Measurements from ENCODE around the gene ANG.
"Not testable (repeated sequence)": the region's sequence is repeated elsewhere in the genome, so short reads cannot be mapped to it uniquely, and the experiment has no call there.

Gene ANG

DNA sequence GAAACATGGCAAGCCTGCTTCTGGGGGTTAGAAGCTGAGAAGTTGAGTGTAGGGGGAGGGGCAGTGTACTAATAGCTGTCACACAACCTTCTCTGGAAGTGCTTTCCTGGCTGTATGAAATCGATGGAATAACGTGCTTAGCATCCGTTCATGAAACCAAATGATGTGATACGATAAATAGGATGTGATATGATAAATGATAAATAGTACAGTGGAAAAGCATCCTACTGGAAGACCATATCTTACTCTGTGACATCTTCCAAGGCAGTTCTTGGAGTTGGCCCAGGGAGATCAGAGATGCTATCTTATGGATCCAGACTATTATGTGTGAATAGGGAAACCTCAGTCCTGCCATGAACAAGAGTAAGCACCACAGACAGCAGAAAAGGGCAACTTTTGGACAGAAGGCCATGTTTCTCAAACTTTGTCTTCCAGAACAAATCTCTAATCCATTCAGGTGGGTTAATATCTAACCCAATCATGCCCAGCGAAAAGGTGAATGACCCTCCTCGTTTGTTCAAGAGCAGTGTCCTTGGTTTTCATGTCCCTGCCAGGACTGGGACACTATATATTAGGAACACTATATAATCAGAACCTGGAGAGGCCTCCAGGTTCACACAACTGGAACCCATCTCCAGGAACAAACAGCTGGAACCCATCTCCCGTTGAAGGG lies at the start of gene ANG:
ANG (plus strand) TSS at position 598 of the 673 bp plus-strand sequence. CDS start 4,801 bp downstream, outside the sequence.
- DNase-seq (ENCODE audit: low read depth in 1 of 2, low spot score in 1 of 2) = no peak

DNA sequence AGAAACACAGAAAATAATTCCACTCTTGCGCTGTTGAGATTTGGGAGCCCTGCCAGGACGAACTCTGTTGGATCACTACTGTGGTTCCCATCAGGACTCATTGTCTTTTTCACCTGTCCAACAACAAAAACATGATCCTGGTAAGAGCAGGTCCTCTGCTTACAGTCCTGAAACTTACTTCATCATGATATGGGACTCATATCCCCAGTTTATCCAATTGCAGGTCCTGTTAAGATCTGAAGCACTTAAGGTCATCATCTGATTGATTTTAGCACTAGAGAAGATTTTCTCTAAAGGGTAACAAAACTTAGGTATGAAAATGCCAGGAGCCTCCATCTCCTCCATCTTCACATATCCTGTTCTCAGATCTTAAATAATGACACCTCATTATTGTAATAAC lies 47.0 kb upstream of the ANG start, which contains the start of gene OR6S1:
OR6S1 (minus strand) TSS at position 101 of the 400 bp plus-strand sequence; CDS start at position 101, 0 bp downstream.
- DNase-seq (ENCODE audit: low read depth in 1 of 2, low spot score in 1 of 2) = no peak

DNA sequence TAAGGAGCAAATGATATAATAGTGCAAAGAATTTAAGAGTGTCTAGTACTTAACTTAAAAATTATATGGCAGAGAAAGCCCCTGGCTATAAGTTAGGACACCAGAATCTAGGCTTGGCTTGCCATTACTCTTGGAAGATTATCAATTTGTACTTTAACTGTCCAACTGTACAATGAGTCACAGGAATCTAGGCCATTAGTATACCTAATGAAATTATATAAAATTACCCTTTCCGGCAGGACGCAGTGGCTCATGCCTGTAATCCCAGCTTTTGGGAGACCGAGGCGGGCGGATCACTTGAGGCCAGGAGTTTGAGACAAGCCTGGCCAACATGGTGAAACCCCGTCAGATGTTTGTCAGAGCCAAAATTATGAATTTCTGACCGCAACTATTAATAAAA lies 46.4 kb upstream of the ANG start:
- DNase-seq (ENCODE audit: low read depth in 1 of 2, low spot score in 1 of 2) = no peak

DNA sequence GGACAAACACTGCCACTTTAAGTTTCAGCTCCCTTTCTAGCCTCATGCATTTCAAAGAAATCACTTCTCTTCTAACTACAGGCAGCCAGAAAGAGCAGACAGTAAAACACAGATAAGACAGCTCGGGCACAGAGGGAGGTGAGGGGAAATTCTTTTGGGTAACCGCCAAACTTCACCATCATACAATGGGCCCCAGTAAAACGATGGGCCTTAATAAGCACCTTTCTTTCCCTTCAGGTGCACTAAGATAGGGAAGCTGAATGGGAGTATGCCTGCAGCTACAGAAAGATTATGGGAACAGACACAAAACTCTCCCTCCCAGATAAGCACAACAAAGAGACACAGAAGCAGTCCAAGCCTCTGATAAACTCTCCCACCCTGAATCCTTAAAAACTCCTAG lies 45.8 kb upstream of the ANG start:
- not testable (repeated sequence) for DNase-seq (ENCODE audit: low read depth in 1 of 2, low spot score in 1 of 2)

DNA sequence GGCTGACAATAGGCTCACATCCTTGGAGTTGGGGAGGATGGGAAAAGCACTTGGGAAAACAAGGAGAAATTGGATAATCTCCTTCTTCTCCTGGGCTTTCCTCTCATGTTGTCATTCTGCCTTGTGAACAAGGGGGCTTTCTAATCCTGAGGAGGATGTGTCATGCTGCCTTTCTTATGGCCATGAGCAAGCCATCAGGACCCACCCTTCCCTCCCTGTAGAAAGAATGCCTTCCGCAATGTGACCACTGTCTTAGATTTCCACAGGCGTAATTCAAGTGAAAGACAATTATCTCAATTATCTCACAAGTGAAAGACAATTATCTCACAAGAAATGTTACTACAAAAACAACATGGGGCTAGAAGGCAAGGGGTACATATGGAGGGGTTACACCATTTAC lies 44.0 kb upstream of the ANG start:
- no peak for DNase-seq (ENCODE audit: low read depth in 1 of 2, low spot score in 1 of 2)

DNA sequence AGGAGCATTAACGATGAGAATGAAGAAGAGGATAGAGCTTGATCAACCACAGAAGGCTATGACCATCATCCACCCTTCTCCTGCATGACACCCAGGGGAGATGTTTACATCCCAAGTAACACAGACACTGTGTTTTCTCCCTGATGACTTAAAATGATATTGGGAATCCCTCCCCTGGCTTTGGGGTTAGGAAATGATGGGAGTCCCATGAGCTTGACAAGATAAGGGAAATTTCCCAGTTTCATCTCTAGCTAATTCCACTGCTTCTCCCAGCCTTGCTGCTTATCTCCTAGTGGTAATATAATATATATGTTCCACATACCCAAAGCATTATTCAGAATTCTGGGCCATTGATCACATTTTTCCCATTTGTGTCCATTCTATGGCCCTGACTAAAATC lies 43.1 kb upstream of the ANG start:
- no peak for DNase-seq (ENCODE audit: low read depth in 1 of 2, low spot score in 1 of 2)

DNA sequence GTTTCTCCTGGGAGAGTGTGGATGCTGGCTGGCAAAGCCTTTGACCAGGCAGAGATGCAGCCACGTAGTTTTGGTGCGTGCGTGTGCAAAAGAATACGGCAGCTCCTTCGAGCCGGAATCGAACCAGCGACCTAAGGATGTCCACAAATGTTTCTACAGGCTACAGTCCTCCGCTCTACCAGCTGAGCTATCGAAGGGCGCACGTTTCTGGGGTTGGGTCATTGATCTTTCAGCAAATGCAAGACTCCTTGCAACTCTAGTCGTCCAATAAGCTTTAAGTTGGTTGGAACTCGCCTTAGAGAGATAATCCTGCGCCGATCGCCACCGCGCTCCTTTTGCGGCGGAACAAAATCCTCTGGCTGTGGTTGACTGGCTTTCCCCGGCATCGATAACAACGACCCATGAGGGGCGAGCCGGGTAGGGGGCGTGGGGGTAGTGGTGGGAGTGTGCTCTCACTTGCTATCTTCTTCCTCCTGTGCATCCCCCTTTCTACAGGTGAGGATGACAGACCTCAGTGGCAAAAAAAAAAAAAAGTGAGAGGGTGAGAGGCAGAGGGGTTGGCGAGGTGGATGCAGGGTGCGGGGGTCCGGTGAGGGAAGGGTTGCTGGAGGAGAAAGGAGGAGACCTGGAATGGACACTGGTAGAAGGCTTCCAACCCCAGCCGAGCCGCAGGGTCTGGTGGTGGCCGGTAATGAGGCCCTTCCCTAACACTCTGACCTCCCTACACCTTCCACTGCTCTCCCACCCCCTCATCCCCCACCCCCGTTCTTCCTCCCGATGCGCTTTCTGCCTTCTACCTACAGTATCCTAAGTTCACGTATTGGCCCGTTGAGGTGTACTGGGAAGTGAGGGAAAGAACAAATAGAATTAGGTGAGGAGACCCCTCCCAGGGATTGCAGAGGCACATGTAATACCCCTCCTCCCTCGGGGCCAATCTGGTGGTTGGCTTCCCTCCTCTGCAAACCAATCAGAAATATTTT lies 35.3 kb upstream of the ANG start:
- DNase-seq (ENCODE audit: low read depth in 1 of 2, low spot score in 1 of 2) = no peak

DNA sequence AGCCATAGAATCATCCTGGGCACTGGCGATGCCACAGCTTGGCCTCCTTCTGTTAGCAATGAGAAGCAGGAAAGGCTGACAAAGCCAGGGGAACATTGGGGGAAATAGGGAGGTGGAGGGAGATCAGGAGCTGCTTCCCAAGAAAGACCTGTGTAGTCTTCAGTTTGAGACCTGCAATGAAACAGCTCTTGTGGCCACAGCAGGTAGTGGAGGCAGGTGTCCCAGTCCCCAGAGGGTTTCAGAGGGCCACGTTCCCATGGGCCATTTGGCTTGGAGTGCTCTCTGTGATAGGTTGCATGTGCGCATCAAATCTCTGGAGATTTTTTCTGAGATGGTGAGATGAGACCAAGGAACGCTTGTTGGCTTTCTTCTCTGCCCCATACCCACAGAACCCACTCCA lies 32.7 kb upstream of the ANG start:
- DNase-seq (ENCODE audit: low read depth in 1 of 2, low spot score in 1 of 2) = no peak

DNA sequence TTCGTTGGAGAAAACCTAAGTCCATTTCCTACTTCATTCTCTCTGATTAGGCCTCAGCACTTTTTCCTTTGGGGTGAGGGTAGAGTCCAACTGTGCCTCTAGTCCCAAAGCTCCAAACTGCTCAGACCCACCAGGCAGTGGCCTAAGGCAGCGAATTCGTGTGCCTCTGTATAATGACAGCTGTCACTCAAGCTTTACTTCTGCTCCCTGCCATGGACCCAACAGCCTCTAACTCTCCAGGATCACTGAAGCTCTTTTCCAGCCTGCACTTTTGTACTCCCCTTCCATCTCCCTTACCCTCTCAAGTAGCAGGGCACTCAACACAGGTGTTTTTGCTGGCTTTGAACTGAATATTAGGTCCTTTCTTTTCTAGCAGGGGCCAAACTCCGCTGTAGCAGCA lies 32.3 kb upstream of the ANG start:
- DNase-seq (ENCODE audit: low read depth in 1 of 2, low spot score in 1 of 2) = no peak

DNA sequence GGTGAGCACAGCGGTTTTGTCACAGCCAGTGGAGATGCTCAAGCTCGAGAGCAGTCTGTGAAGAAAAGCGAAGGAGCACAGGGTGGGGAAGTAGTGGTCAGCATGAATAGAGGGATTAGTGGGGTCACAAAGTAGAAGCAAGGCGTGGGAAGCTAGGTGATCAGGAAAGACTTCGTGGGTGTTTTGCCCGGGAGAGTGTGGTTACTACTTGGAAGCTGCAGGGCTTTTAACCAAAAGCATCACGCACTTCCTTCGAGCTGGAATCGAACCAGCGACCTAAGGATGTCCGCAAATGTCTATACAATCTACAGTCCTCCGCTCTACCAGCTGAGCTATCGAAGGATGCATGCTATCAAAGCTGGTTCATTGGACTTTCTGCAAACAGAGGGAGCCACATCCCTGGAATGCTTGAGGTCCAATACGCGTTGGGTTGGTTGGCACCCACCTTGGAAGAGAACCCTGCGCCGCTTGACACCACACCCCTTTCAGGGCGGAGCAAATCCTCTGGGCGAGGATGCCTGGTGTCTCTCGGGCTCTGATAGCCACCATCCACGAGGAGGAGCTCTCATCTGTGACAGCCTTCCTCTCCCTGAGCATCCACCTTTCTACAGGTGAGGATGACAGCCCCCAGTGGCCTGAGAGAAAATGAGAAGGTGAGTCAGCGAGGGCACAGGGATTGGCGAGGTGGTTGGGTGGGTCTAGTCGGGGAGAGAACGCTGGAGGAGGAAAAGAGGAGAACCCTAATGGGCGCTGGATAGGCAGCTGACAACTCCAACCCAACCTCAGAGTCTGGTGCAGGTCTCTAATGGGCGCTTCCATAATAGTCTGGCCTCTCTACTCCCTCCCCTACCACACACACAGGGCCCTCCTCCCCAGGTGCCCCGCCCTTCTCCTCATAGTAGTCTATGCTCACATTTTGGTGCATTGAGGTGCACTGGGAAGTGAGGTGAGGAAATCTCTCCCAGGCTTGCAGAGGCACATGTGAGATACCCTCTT lies 31.1 kb upstream of the ANG start:
- DNase-seq (ENCODE audit: low read depth in 1 of 2, low spot score in 1 of 2) = no peak

DNA sequence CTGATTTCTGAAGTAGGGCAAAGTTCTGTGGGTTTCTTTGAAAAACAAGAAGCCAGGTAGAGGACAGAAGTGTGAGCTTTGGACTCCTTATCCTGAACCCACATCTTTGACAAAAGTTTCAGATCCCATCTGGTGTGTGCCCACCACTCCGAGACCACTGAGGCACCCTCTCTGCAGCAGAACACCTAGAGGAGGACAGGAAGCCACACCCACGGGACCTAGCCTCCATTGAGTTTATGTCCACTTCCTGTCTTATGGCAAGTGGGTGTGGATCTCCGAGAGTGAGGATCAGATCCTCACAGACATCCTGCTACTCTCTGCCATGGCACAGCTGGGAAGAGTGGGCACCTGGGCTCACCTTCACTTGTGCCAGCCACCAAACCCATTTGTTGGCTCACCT lies 30.3 kb upstream of the ANG start:
- no peak for DNase-seq (ENCODE audit: low read depth in 1 of 2, low spot score in 1 of 2)

DNA sequence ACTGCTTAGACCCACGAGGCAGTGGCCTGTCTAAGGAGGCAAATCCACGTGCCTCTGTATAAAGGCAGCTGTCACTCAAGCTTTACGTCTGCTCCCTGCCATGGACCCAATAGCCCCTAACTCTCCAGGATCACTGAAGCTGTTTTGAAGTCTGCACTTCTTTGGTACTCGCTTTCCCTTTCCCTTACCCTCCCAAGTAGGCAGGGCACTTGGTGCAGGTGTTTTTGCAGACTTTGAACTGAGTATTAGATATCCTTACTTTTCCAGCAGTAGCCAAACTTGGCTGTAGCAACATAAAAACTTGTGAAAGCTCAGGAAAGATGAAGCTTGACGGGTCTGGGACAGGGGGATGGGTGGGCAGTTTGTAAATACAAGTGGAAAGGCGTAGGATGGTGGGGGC lies 29.2 kb upstream of the ANG start:
- DNase-seq (ENCODE audit: low read depth in 1 of 2, low spot score in 1 of 2) = no peak

DNA sequence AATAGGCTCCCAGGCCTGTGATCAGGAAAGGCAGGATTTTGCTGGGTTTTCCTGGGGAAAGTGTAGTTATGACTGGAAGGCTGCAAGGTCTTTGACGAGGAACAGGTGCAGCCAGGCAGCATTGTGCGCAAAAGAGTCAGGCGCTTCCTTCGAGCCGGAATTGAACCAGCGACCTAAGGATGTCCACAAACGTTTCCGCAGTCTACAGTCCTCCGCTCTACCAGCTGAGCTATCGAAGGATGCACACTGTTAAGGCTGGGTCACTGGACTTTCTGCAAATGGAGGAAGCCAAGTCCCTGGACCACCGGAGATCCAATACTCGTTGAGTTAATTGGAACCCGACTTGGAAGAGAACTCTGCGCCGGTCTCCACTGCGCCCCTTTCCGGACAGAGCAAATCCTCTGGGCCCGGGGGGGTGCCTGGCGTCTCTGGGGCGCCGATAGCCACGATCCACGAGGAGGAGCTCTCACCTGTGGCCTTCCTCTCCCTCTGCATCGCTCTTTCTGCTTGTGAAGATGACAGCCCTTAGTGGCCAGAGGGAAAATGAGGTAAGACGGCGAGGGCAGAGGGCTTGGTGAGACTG lies 28.7 kb upstream of the ANG start:
- DNase-seq (ENCODE audit: low read depth in 1 of 2, low spot score in 1 of 2) = no peak

DNA sequence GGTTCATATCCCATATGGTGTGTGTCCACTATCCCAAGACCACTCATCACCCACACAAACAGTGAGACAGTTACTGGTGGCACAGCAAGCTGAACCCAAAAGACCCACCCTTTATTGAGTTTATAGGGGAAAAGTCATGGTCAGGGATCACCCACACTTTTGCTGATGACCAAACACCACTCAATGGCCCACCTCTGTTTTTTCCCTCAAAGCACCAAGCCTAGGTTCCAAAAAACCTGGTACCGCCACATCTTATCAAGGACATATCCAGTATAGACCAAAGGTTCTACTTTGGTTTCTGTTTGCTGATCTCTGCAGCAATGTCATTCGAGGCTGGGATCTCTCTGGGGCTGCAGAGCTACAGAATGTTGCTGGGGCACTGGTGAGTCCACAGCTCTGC lies 27.4 kb upstream of the ANG start:
- DNase-seq (ENCODE audit: low read depth in 1 of 2, low spot score in 1 of 2) = no peak

DNA sequence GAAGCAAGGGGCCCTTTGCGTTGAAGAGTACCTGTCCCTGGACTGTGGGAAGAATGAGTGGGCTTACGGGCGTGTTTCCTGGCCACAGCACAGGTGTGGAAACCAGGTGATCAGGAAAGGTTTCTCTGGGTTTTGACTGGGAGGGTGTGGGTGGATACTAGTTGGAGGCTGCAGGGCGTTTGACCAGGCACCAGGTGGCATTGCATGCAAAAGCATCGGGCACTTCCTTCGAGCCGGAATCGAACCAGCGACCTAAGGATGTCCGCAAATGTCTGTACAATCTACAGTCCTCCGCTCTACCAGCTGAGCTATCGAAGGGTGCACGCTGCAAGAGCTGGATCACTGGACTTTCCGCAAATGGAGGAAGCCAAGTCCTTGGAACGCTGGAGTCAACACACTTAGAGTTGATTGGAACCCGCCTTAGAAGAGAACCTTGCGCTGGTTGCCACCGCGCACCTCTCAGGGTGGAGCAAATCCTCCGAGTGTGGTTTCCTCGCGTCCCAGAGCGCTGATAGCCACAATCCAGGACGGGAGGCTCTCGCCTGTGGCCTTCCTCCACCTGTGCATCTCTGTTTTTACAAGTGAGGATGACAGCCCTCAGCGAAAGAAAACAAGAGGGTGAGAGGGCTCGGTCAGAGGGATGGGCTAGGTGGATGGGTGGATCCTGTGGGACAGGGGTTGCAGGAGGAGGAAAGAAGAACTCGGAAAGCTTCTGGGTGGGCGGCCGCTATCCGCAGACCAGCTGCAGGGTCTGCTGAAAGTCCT lies 25.4 kb upstream of the ANG start:
- DNase-seq (ENCODE audit: low read depth in 1 of 2, low spot score in 1 of 2) = peak; percentile 51 to 59

DNA sequence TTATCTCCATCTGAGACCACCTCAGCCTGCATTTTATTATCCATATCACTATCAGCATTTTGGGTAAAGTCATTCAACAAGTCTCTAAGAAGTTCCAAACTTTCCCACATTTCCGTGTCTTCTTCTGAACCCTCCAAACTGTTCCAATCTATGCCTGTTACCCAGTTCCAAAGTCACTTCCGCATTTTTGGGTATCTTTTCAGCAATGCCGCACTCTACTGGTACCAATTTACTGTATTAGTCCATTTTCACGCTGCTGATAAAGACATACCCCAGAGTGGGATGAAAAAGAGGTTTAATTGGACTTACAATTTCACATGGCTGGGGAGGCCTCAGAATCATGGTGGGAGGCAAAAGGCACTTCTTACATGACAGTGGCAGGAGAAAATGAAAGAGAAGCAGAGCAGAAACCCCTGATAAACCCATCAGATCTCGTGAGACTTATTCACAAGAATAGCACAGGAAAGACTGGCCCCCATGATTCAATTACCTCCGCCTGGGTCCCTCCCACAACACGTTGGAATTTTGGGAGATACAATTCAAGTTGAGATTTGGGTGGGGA lies 22.1 kb upstream of the ANG start:
- not testable (repeated sequence) for DNase-seq (ENCODE audit: low read depth in 1 of 2, low spot score in 1 of 2)

DNA sequence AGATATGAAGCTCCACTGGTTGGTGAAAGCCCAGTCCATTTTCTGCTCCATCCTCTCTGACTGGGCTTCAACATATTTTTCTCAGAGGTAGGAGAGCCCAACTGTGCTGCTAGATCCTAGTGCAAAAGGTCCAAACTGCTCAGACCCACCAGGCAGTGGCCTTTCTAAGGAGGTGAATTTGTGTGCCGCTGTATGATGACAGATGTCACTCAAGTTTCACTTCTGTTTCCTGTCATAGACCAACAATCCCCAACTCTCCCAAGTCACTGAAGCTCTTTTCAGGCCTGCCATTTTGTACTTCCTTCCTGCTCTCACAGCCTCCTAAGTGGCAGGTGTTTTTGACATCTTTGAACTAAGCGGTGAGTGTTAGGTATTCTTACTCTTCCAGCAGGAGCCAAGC lies 20.6 kb upstream of the ANG start:
- no peak for DNase-seq (ENCODE audit: low read depth in 1 of 2, low spot score in 1 of 2)

DNA sequence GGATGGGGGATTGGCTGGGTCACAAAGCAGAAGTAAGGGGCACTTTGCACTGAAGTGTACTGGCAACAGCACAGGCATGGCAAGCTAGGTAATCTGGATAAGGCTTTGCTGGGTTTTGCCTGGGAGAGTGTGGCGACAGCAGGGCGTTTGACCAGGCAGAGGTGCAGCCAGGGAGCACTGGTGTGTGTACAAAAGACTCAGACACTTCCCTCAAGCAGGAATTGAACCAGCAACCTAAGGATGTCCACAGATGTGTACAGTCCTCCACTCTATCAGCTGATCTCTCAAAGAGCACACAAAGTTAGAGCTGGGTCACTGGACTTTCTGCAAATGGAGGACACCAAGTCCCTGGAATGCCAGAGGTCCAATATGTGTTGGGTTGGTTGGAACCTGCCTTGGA lies 19.6 kb upstream of the ANG start:
- DNase-seq (ENCODE audit: low read depth in 1 of 2, low spot score in 1 of 2) = no peak

DNA sequence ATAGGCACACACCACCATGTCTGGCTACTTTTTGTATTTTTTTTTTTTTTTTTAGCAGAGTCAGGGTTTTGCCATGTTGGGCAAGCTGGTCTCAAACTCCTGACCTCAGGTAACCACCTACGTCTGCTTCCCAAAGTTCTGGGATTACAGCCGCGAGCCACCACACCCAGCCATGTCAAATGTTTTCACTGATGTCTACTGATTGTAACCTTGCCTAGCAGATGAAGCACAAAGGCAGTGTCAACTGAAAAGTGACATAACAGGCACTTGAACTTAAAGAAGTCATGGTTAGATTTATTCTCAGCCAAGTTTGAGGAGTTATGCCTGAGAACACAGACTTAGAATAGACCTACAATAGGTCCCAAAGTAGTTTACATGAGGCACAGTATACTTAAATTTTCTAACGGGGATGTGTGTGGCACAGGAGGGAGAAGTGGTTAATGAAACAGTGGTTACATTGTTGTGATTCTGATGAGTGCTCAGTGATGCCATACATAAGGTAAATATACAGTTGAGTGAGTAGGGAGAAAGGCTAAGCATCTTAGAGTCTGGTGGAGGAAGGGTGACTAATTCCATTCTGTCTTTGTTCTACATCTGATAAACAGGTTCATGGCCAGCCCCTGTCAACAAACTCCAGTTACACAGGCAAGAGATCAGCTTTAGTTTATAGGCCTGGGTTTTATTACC lies 16.8 kb upstream of the ANG start:
- no peak for DNase-seq (ENCODE audit: low read depth in 1 of 2, low spot score in 1 of 2)

All from activated T-helper 1 cell treated with anti-CD3 and anti-CD28 coated beads, Interleukin-2, amount 50 U/mL, for 16 hours (primary cell).